K562 (cell line): Measurements from ENCODE around the gene SLC25A14. TPM values are rescaled to one million over a fixed set of nuclear protein-coding genes. Genes with fewer than 3 reads are reported as not detected.

Experiments
- BMI1 ChIP-seq: fragments of 150-350 bp; IDR thresholded peaks from 2 replicates; pipeline ENCODE4 v1.6.1; 2014; ENCODE audit warnings: low read length
- DDX20 ChIP-seq: fragments of 450-650 bp; IDR thresholded peaks from 2 replicates; pipeline ENCODE4 v1.6.1; 2016; ENCODE audit warnings: missing genetic modification characterization, low read depth, mild to moderate bottlenecking, missing compliant biosample characterization, moderate library complexity
- FIP1L1 ChIP-seq: fragments of 200-400 bp; formaldehyde crosslinking; IDR thresholded peaks from 2 replicates; pipeline ENCODE4 v1.6.1; 2018; ENCODE audit warnings: mild to moderate bottlenecking, low read depth, low read length; ENCODE audit not compliant: poor library complexity, severe bottlenecking
- GTF2E2 ChIP-seq: fragments of 200-800 bp; sonication (Bioruptor generic); IDR thresholded peaks from 2 replicates; pipeline ENCODE4 v1.6.1; 2016; ENCODE audit warnings: missing genetic modification characterization, missing compliant biosample characterization
- HDAC3 ChIP-seq: fragments of 450-650 bp; IDR thresholded peaks from 2 replicates; pipeline ENCODE4 v1.6.1; 2018; ENCODE audit warnings: borderline replicate concordance, mild to moderate bottlenecking, moderate library complexity; ENCODE audit not compliant: partially characterized antibody
- IRF2 ChIP-seq: sonication (generic); formaldehyde crosslinking; IDR thresholded peaks from 2 replicates; pipeline ENCODE4 v1.8.1; 2022; ENCODE audit warnings: mild to moderate bottlenecking, missing genetic modification reagents
- MYC ChIP-seq, 2 experiments: fragments of 250-450 bp in 1 of 2; sonication (Bioruptor Pico) in 1 of 2; IDR thresholded peaks; 2 replicates each; pipeline versions ENCODE4 v1.5.1 to v1.6.1; 2012 to 2021; ENCODE audit warnings: low read depth in 2 of 2, borderline replicate concordance in 1 of 2, improper control_type of control experiment in 1 of 2, low read length in 1 of 2, mild to moderate bottlenecking in 1 of 2, moderate library complexity in 1 of 2
- NCOA2 ChIP-seq, 2 experiments: fragments of 450-650 bp; IDR thresholded peaks; 2 replicates each; pipeline ENCODE4 v1.6.1; 2018; ENCODE audit warnings: mild to moderate bottlenecking in 2 of 2, moderate library complexity in 1 of 2; ENCODE audit not compliant: partially characterized antibody in 2 of 2
- NCOA4 ChIP-seq: fragments of 450-650 bp; IDR thresholded peaks from 2 replicates; pipeline ENCODE4 v1.6.1; 2018; ENCODE audit warnings: mild to moderate bottlenecking; ENCODE audit not compliant: partially characterized antibody
- ZFX ChIP-seq: sonication (generic); formaldehyde crosslinking; IDR thresholded peaks from 2 replicates; pipeline ENCODE4 v1.8.0; 2022; ENCODE audit warnings: mild to moderate bottlenecking, missing genetic modification reagents, moderate library complexity
- ZNF668 ChIP-seq: fragments of 250-450 bp; sonication (Bioruptor Pico); IDR thresholded peaks from 2 replicates; pipeline ENCODE4 v1.8.0; 2022; ENCODE audit warnings: mild to moderate bottlenecking, inconsistent platforms
- polyA plus RNA-seq, 8 experiments: library from polyadenylated mRNA; depleted of rRNA in 4 of 8; stranded (reverse) in 5 of 8; unstranded in 3 of 8; fragments of >200 nt; fragmentation: Nextera tagmentation in 2 of 8; fragmentation: Illumina TruSeq in 1 of 8; extraction: Ambion mirVana in 2 of 8; extraction: Trizol in 1 of 8; gene quantifications; 2 replicates each; pipeline versions ENCODE4 v1.2.1 to v1.2.3, GENCODE V29; 2011 to 2014; ENCODE audit warnings: inconsistent platforms in 1 of 8, missing spikeins in 1 of 8
- total RNA-seq, 7 experiments: library from RNA; depleted of rRNA in 6 of 7; stranded (reverse); fragments of >200 nt in 6 of 7; fragmentation: Illumina TruSeq in 2 of 7; extraction: Trizol in 2 of 7; gene quantifications; 2 replicates each; pipeline versions ENCODE4 v1.2.1 to v1.2.3, GENCODE V29; 2011 to 2021; ENCODE audit warnings: low replicate concordance in 1 of 7
- TF ChIP-seq, protein P1 (sequence below), 3 experiments: fragments of 200-800 bp in 1 of 3; fragments of 250-450 bp in 1 of 3; fragments of 450-650 bp in 1 of 3; sonication (Bioruptor Pico) in 1 of 3; sonication (Bioruptor generic) in 1 of 3; formaldehyde crosslinking in 1 of 3; IDR thresholded peaks; 2 replicates each; pipeline versions ENCODE4 v1.6.1 to v1.8.0; 2016 to 2022; ENCODE audit warnings: mild to moderate bottlenecking in 2 of 3, missing genetic modification characterization in 2 of 3, missing compliant biosample characterization in 1 of 3, moderate library complexity in 1 of 3
- TF ChIP-seq, protein P2 (sequence below): fragments of 250-450 bp; sonication (Bioruptor Pico); IDR thresholded peaks from 2 replicates; pipeline ENCODE4 v1.4.0; 2020; ENCODE audit warnings: mild to moderate bottlenecking, moderate library complexity
- TF ChIP-seq, protein P3 (sequence below), 2 experiments: fragments of 450-650 bp; conservative IDR thresholded peaks; 2 replicates each; pipeline ENCODE4 v1.6.1; 2017; ENCODE audit warnings: mild to moderate bottlenecking in 2 of 2, moderate library complexity in 2 of 2
- TF ChIP-seq, protein P4 (sequence below): sonication (generic); formaldehyde crosslinking; IDR thresholded peaks from 2 replicates; pipeline ENCODE4 v1.8.1; 2023; ENCODE audit warnings: mild to moderate bottlenecking, missing genetic modification reagents
- TF ChIP-seq, protein P5 (sequence below): sonication (generic); formaldehyde crosslinking; IDR thresholded peaks from 2 replicates; pipeline ENCODE4 v1.9.0; 2022; ENCODE audit warnings: mild to moderate bottlenecking, missing genetic modification reagents

SLC25A14 gene
- total and polyA plus RNA-seq, 9 of the 15 experiments (the other 6 are each of a cell fraction or from before 2014, with no cell fraction given), result 9.5 to 33.3 (median 15.8) TPM

DNA sequence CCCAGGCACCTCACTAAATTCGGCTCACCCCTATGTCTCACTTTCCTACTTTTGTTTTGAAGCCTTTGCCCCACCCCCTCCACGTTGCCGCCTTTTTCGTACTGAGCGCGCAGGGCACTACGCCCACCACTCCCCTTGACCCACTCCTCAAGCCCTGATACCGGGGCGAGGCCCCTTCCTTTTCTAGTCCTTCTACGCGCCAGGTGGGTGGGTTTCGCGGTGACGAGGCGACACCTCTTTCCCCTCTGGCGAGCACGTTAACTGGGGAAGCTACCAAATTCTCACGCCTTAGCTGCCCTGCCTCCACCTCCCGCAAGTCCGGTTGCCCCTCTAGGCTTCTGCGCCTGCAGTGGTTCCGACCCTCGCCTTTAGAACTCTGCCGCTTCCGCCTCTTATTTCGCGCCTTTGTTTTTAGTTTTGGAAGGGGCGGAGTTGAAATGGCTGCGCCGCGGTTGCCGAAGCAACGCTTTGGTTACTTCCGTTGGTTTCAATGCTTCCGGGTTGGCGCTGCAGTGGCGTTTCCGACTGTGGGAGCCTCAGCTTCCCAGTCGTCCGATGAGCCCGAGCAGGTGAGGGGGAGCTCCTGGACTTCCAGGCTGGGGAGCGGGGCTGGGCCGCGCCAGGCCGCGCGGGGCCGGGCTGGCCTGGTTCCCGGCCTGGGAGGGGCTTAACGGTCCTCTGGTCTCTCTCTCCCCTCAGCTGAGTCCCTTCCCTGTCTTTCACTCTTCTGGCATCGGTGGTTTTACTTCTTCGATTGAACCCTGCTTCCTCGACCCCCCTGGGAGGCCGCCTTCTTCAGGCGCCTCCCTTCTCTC, at the start of gene SLC25A14 (continued):
- TF ChIP-seq, protein P1, sequence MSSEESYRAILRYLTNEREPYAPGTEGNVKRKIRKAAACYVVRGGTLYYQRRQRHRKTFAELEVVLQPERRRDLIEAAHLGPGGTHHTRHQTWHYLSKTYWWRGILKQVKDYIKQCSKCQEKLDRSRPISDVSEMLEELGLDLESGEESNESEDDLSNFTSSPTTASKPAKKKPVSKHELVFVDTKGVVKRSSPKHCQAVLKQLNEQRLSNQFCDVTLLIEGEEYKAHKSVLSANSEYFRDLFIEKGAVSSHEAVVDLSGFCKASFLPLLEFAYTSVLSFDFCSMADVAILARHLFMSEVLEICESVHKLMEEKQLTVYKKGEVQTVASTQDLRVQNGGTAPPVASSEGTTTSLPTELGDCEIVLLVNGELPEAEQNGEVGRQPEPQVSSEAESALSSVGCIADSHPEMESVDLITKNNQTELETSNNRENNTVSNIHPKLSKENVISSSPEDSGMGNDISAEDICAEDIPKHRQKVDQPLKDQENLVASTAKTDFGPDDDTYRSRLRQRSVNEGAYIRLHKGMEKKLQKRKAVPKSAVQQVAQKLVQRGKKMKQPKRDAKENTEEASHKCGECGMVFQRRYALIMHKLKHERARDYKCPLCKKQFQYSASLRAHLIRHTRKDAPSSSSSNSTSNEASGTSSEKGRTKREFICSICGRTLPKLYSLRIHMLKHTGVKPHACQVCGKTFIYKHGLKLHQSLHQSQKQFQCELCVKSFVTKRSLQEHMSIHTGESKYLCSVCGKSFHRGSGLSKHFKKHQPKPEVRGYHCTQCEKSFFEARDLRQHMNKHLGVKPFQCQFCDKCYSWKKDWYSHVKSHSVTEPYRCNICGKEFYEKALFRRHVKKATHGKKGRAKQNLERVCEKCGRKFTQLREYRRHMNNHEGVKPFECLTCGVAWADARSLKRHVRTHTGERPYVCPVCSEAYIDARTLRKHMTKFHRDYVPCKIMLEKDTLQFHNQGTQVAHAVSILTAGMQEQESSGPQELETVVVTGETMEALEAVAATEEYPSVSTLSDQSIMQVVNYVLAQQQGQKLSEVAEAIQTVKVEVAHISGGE (CRISPR knock-in tag; IDR thresholded peaks at IDR 0.05), result peak in 2 of 3 experiments; percentile 40 to 89; a peak in 2 of 6 replicates
- TF ChIP-seq, protein P2, sequence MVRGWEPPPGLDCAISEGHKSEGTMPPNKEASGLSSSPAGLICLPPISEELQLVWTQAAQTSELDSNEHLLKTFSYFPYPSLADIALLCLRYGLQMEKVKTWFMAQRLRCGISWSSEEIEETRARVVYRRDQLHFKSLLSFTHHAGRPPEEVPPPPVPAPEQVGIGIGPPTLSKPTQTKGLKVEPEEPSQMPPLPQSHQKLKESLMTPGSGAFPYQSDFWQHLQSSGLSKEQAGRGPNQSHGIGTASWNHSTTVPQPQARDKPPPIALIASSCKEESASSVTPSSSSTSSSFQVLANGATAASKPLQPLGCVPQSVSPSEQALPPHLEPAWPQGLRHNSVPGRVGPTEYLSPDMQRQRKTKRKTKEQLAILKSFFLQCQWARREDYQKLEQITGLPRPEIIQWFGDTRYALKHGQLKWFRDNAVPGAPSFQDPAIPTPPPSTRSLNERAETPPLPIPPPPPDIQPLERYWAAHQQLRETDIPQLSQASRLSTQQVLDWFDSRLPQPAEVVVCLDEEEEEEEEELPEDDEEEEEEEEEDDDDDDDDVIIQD, result no peak
- TF ChIP-seq NCOA4 (no peak), NCOA2 (IDR thresholded peaks at IDR 0.05; ENCODE audit: partially characterized antibody in 2 of 2) (no peak), BMI1 (peak; percentile 91), ZNF668 (CRISPR knock-in tag) (no peak), GTF2E2 (no peak), DDX20 (tag) (no peak), ZFX (CRISPR knock-in tag) (peak; percentile 89), MYC (IDR thresholded peaks at IDR 0.05; ENCODE audit: low read depth, low read length) (no peak), MYC (CRISPR knock-in tag; IDR thresholded peaks at IDR 0.05; ENCODE audit: borderline replicate concordance, low read depth) (no peak), FIP1L1 (no peak), HDAC3 (no peak), IRF2 (no peak)
- TF ChIP-seq, protein P3, sequence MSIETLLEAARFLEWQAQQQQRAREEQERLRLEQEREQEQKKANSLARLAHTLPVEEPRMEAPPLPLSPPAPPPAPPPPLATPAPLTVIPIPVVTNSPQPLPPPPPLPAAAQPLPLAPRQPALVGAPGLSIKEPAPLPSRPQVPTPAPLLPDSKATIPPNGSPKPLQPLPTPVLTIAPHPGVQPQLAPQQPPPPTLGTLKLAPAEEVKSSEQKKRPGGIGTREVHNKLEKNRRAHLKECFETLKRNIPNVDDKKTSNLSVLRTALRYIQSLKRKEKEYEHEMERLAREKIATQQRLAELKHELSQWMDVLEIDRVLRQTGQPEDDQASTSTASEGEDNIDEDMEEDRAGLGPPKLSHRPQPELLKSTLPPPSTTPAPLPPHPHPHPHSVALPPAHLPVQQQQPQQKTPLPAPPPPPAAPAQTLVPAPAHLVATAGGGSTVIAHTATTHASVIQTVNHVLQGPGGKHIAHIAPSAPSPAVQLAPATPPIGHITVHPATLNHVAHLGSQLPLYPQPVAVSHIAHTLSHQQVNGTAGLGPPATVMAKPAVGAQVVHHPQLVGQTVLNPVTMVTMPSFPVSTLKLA (conservative IDR thresholded peaks at IDR 0.05), result peak; percentile 34 to 78; a peak in 2 of 4 replicates
- TF ChIP-seq, protein P4, sequence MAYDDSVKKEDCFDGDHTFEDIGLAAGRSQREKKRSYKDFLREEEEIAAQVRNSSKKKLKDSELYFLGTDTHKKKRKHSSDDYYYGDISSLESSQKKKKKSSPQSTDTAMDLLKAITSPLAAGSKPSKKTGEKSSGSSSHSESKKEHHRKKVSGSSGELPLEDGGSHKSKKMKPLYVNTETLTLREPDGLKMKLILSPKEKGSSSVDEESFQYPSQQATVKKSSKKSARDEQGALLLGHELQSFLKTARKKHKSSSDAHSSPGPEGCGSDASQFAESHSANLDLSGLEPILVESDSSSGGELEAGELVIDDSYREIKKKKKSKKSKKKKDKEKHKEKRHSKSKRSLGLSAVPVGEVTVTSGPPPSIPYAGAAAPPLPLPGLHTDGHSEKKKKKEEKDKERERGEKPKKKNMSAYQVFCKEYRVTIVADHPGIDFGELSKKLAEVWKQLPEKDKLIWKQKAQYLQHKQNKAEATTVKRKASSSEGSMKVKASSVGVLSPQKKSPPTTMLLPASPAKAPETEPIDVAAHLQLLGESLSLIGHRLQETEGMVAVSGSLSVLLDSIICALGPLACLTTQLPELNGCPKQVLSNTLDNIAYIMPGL (CRISPR knock-in tag), result no peak
- TF ChIP-seq, protein P5, sequence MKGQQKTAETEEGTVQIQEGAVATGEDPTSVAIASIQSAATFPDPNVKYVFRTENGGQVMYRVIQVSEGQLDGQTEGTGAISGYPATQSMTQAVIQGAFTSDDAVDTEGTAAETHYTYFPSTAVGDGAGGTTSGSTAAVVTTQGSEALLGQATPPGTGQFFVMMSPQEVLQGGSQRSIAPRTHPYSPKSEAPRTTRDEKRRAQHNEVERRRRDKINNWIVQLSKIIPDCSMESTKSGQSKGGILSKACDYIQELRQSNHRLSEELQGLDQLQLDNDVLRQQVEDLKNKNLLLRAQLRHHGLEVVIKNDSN (CRISPR knock-in tag), result no peak
